Measurements from ENCODE around the gene NIPSNAP2.
"Not testable (repeated sequence)": the region's sequence is repeated elsewhere in the genome, so short reads cannot be mapped to it uniquely, and the experiment has no call there.

The NIPSNAP2 gene

GRCh38 chr7:56017015-56017414, 52.6 kb downstream of the NIPSNAP2 start:
- H3K27me3 Mint-ChIP-seq, DNase-seq, H3K9me3 Mint-ChIP-seq, H3K4me1 Mint-ChIP-seq, H3K4me3 Mint-ChIP-seq, H3K27ac Mint-ChIP-seq, ATAC-seq: not testable (repeated sequence)

- Mint-ChIP-seq H3K4me1 (no peaks in the 10 kb centered on the region), H3K27ac (no peak overlapping the region), H3K27me3 (no peaks in the 10 kb centered on the region), H3K9me3 (no peaks in the 10 kb centered on the region), H3K4me3 (no peak overlapping the region)
- DNase-seq, result no peak
- ATAC-seq, result no peak
Observed at GRCh38 chr7:56019501-56019900, 55.1 kb downstream of the NIPSNAP2 start.

- DNase-seq (no peak), ATAC-seq (no peak)
- Mint-ChIP-seq H3K27ac (no peak overlapping the region), H3K4me3 (no peak overlapping the region), H3K27me3 (no peaks in the 10 kb centered on the region), H3K9me3 (no peaks in the 10 kb centered on the region), H3K4me1 (no peaks in the 10 kb centered on the region)
Observed at GRCh38 chr7:56023500-56023899, 59.1 kb downstream of the NIPSNAP2 start.

- DNase-seq (no peak), ATAC-seq (no peak)
- Mint-ChIP-seq H3K4me3 (no peak overlapping the region), H3K27ac (no peak overlapping the region), H3K27me3 (no peaks in the 10 kb centered on the region), H3K4me1 (peaks cover 3% of the 10 kb centered on the region), H3K9me3 (no peaks in the 10 kb centered on the region)
Observed at GRCh38 chr7:56026538-56026937, 62.2 kb downstream of the NIPSNAP2 start.

- DNase-seq, result no peak
Observed at GRCh38 chr7:56028942-56029630, 64.7 kb downstream of the NIPSNAP2 start.

GRCh38 chr7:56030340-56030739, 66.0 kb downstream of the NIPSNAP2 start:
- Mint-ChIP-seq H3K27me3 (no peaks in the 10 kb centered on the region), H3K27ac (no peak overlapping the region), H3K4me1 (peaks cover 17% of the 10 kb centered on the region), H3K4me3 (no peak overlapping the region), H3K9me3 (no peaks in the 10 kb centered on the region)
- ATAC-seq (no peak), DNase-seq (no peak)

More at GRCh38 chr7:56028942-56029630, 64.7 kb downstream of the NIPSNAP2 start:
- H3K27me3 Mint-ChIP-seq, result no peaks in the 10 kb centered on the region
- peak overlapping the region in 1 of 2 donors; percentile 76 for H3K27ac Mint-ChIP-seq
- no peak overlapping the region for H3K4me3 Mint-ChIP-seq
- H3K4me1 Mint-ChIP-seq, result peaks cover 17% of the 10 kb centered on the region
- ATAC-seq, result no peak
- no peaks in the 10 kb centered on the region for H3K9me3 Mint-ChIP-seq

- not testable (repeated sequence) for H3K9me3 Mint-ChIP-seq, H3K27me3 Mint-ChIP-seq, DNase-seq, H3K27ac Mint-ChIP-seq, ATAC-seq
- Mint-ChIP-seq H3K4me3 (peak overlapping the region; percentile 43 to 93), H3K4me1 (peaks cover 17% of the 10 kb centered on the region)
Observed at GRCh38 chr7:56031556-56031955, 67.2 kb downstream of the NIPSNAP2 start.

GRCh38 chr7:56032578-56032977, 68.2 kb downstream of the NIPSNAP2 start:
- not testable (repeated sequence) for H3K9me3 Mint-ChIP-seq, ATAC-seq, DNase-seq, H3K27me3 Mint-ChIP-seq
- peaks cover 17% of the 10 kb centered on the region for H3K4me1 Mint-ChIP-seq
- peak overlapping the region; percentile 57 to 74 for H3K27ac Mint-ChIP-seq
- peak overlapping the region; percentile 43 to 93 for H3K4me3 Mint-ChIP-seq

GRCh38 chr7:56033671-56034432, 69.5 kb downstream of the NIPSNAP2 start:
- H3K4me3 Mint-ChIP-seq, result peak overlapping the region; percentile 81 to 93
- DNase-seq, result peak; percentile 74 to 75
- H3K9me3 Mint-ChIP-seq, result no peaks in the 10 kb centered on the region
- H3K27ac Mint-ChIP-seq, result peak overlapping the region; percentile 94 to 97
- no peaks in the 10 kb centered on the region for H3K27me3 Mint-ChIP-seq
- ATAC-seq, result peak; percentile 92
- peaks cover 17% of the 10 kb centered on the region for H3K4me1 Mint-ChIP-seq

- H3K9me3 Mint-ChIP-seq, result no peaks in the 10 kb centered on the region
- no peak overlapping the region for H3K4me3 Mint-ChIP-seq
- H3K4me1 Mint-ChIP-seq, result no peaks in the 10 kb centered on the region
- ATAC-seq (no peak), DNase-seq (no peak)
- no peak overlapping the region for H3K27ac Mint-ChIP-seq
- no peaks in the 10 kb centered on the region for H3K27me3 Mint-ChIP-seq
Observed at GRCh38 chr7:56040730-56041129, 76.3 kb downstream of the NIPSNAP2 start.

- DNase-seq, result not testable (repeated sequence)
Observed at GRCh38 chr7:56045758-56046157, 81.4 kb downstream of the NIPSNAP2 start.

GRCh38 chr7:56046721-56047445, 82.5 kb downstream of the NIPSNAP2 start:
- Mint-ChIP-seq H3K27me3 (no peaks in the 10 kb centered on the region), H3K9me3 (no peaks in the 10 kb centered on the region), H3K4me3 (no peak overlapping the region), H3K27ac (peak overlapping the region in 1 of 2 donors; percentile 52), H3K4me1 (peaks cover 24% of the 10 kb centered on the region)
- DNase-seq (no peak), ATAC-seq (no peak)

More at GRCh38 chr7:56045758-56046157, 81.4 kb downstream of the NIPSNAP2 start:
- H3K4me3 Mint-ChIP-seq, H3K27me3 Mint-ChIP-seq, H3K9me3 Mint-ChIP-seq, H3K27ac Mint-ChIP-seq, ATAC-seq: not testable (repeated sequence)
- H3K4me1 Mint-ChIP-seq, result peaks cover 24% of the 10 kb centered on the region

- not testable (repeated sequence) for H3K27ac Mint-ChIP-seq, H3K9me3 Mint-ChIP-seq, DNase-seq, H3K4me3 Mint-ChIP-seq, H3K27me3 Mint-ChIP-seq, ATAC-seq
- H3K4me1 Mint-ChIP-seq, result peaks cover 24% of the 10 kb centered on the region
Observed at GRCh38 chr7:56047446-56048116, 83.2 kb downstream of the NIPSNAP2 start.

GRCh38 chr7:56048245-56048644, 83.9 kb downstream of the NIPSNAP2 start:
- Mint-ChIP-seq H3K27ac (no peak overlapping the region), H3K9me3 (no peaks in the 10 kb centered on the region), H3K4me1 (peaks cover 31% of the 10 kb centered on the region), H3K4me3 (no peak overlapping the region), H3K27me3 (no peaks in the 10 kb centered on the region)
- ATAC-seq, result no peak
- no peak for DNase-seq

- H3K27ac Mint-ChIP-seq, H3K9me3 Mint-ChIP-seq, ATAC-seq, H3K4me3 Mint-ChIP-seq, DNase-seq, H3K27me3 Mint-ChIP-seq: not testable (repeated sequence)
- peaks cover 36% of the 10 kb centered on the region for H3K4me1 Mint-ChIP-seq
Observed at GRCh38 chr7:56048763-56049162, 84.4 kb downstream of the NIPSNAP2 start.

All from stimulated activated naive CD8-positive, alpha-beta T cell treated with anti-CD3 and anti-CD28 coated beads, Interleukin-15, amount 100 ng/mL, for 72 hours (primary cell).